Heart left ventricle (tissue), 16 donors: ENCODE results near the gene IL34. TPM values are rescaled to one million over a fixed set of nuclear protein-coding genes. Genes with fewer than 3 reads are reported as not detected.

ENCODE experiments used
- ATAC-seq, 4 donors: fragments of 200-7000 bp; cut with Tn5 transposase; one replicate each; pipeline ENCODE4 v1.9.1; 2020 to 2022; ENCODE audit warnings: moderate library complexity in 4 of 4, mild to moderate bottlenecking in 3 of 4, moderate number of reproducible peaks in 1 of 4
- DNase-seq, 5 donors: peaks; one replicate each; pipeline ENCODE4 v3.0.0-alpha.2; 2020
- H3K27ac ChIP-seq, 12 donors: fragments of 200-600 bp; sonication (generic) in 4 of 12; one replicate each; pipeline versions ENCODE4 v1.5.0 to v1.8.0; 2016 to 2022; ENCODE audit warnings: mild to moderate bottlenecking in 2 of 12
- H3K27me3 ChIP-seq, 9 donors: fragments of 200-600 bp; sonication (generic) in 2 of 9; one replicate each; pipeline versions ENCODE4 v1.5.1 to v1.8.0; 2016 to 2022; ENCODE audit warnings: mild to moderate bottlenecking in 3 of 9
- H3K36me3 ChIP-seq, 9 donors: fragments of 200-600 bp; sonication (generic) in 2 of 9; one replicate each; pipeline versions ENCODE4 v1.5.0 to v1.8.0; 2018 to 2022; ENCODE audit warnings: mild to moderate bottlenecking in 2 of 9
- H3K4me1 ChIP-seq, 12 donors: fragments of 200-600 bp; sonication (generic) in 4 of 12; one replicate each; pipeline versions ENCODE4 v1.5.0 to v1.8.0; 2016 to 2022; ENCODE audit warnings: mild to moderate bottlenecking in 3 of 12
- H3K4me3 ChIP-seq, 12 donors: fragments of 200-600 bp; sonication (generic) in 4 of 12; one replicate each; pipeline versions ENCODE4 v1.5.0 to v1.8.0; 2017 to 2022; ENCODE audit warnings: mild to moderate bottlenecking in 9 of 12, moderate library complexity in 4 of 12
- H3K9me3 ChIP-seq, 12 donors: fragments of 200-600 bp; sonication (generic) in 4 of 12; one replicate each; pipeline versions ENCODE4 v1.5.0 to v1.8.0; 2016 to 2022; ENCODE audit warnings: mild to moderate bottlenecking in 1 of 12
- POLR2A ChIP-seq, 2 donors: fragments of 450-650 bp; IDR thresholded peaks; one replicate each; pipeline ENCODE4 v1.6.1; 2017; ENCODE audit warnings: antibody characterized with exemption in 2 of 2, mild to moderate bottlenecking in 2 of 2, moderate library complexity in 2 of 2
- whole genome bisulfite sequencing, 4 donors: extraction: QIAGEN DNeasy Blood & Tissue Kit in 2 of 4; methylation state at CpG; one replicate each; pipeline versions ENCODE4 v1.1.5 to v1.1.7; 2013 to 2018; 5-methylcytosine and 5-hydroxymethylcytosine counted together
- intact Hi-C, 10 donors: fragments of 100-400 bp; cut with DNase I; formaldehyde crosslinking; loops; one replicate each; pipeline versions ENCODE4 v1.11.1 to v1.14.2; 2022
- polyA plus RNA-seq, 2 donors: library from polyadenylated mRNA; stranded (reverse); fragments of 200-250 nt; gene quantifications; one replicate each; pipeline ENCODE4 v1.2.3, GENCODE V29; 2013
- total RNA-seq, 9 donors: library from RNA; depleted of rRNA in 2 of 9; stranded (reverse); fragments of >200 nt in 2 of 9; fragmentation: NEBNext Ultra II Directional in 3 of 9; extraction: Animal tissue kit (Norgen Biotek cat#: 25700) in 3 of 9; gene quantifications; one replicate each; pipeline versions ENCODE4 v1.1.0 to v1.2.4, GENCODE V29; 2016 to 2023
- TF ChIP-seq, protein P1 (sequence below), 12 donors: fragments of 200-600 bp; sonication (generic) in 4 of 12; IDR thresholded peaks; one replicate each; pipeline versions ENCODE4 v1.5.0 to v1.8.0; 2018 to 2022; ENCODE audit warnings: antibody characterized with exemption in 12 of 12, mild to moderate bottlenecking in 5 of 12
- donor health status: ischemic (EF 13 %, LVEDD 7.1; RV severe dilation, severe dysfunction).
- donor health status: healthy with polysubstance abuse.
- donor health status: DM: no; HTN: yes; CAD: no.
- donor health status: DM: no; HTN: no; CAD: no.
- donor health status: ischemic (EF 25% LVEDD 6.9; RV normal size, moderate dysfunction).
- donor health status: ischemic (EF 25% LVEDD 5.7; RV mildly dilated, moderate dysfunction).
- donor health status: healthy.
- donor health status: DM: yes; HTN: yes; CAD: no.
- donor health status: ischemic (EF 35%, LVEDD 5.7; RV mildly dilated, moderate dysfunction).
- donor health status: nonischemic (EF 11% LVEDD 7.7; RV severe dilation, severe dysfunction).
- donor health status: DM: yes; HTN: yes; CAD: no.
- donor health status: PGD.
- donor health status: ischemic (EF 29% LVEDD 5.4; RV normal size, mild dysfunction).
- donor health status: nonischemic (EF 23%, LVEDD 6.1; RV moderate dilation, normal function).

The IL34 gene
- total and polyA plus RNA-seq, 11 donors = 0.49 to 6.5 (median 2.5) TPM

DNA sequence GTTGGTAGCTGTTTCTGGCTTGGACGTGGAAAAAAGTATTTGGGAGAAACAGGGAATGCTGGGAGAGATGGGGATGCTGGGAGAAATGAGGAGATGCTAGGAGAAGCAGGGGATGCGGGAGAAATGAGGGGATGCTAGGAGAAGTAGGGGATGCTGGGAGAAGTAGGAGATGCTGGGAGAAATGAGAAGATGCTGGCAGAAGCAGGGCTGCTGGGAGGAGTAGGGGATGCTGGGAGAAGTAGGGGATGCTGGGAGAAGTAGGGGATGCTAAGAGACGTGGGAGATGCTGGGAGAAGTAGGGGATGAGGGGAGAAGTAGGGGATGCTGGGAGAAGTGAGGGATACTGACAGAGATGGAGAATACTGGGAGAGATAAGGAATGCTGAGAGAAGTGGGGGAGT, 45.6 kb upstream of the IL34 start:
- peaks cover 0 to 4% (median 0%) of the 10 kb centered on the region in 12 donors for H3K4me1 ChIP-seq
- TF ChIP-seq, protein P1, sequence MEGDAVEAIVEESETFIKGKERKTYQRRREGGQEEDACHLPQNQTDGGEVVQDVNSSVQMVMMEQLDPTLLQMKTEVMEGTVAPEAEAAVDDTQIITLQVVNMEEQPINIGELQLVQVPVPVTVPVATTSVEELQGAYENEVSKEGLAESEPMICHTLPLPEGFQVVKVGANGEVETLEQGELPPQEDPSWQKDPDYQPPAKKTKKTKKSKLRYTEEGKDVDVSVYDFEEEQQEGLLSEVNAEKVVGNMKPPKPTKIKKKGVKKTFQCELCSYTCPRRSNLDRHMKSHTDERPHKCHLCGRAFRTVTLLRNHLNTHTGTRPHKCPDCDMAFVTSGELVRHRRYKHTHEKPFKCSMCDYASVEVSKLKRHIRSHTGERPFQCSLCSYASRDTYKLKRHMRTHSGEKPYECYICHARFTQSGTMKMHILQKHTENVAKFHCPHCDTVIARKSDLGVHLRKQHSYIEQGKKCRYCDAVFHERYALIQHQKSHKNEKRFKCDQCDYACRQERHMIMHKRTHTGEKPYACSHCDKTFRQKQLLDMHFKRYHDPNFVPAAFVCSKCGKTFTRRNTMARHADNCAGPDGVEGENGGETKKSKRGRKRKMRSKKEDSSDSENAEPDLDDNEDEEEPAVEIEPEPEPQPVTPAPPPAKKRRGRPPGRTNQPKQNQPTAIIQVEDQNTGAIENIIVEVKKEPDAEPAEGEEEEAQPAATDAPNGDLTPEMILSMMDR (IDR thresholded peaks at IDR 0.05) = no peak
- DNase-seq (no peak), ATAC-seq (no peak)
- no peaks in the 10 kb centered on the region for H3K9me3 ChIP-seq
- H3K36me3 ChIP-seq = no peaks in the 10 kb centered on the region
- H3K27ac ChIP-seq = no peak overlapping the region
- intact Hi-C loops = no loop called here
- H3K4me3 ChIP-seq = no peak overlapping the region
- WGBS, 4 donors = 87 to 92% (median 89%) methylated on average over 3 of the region's 3 CpGs
- no peaks in the 10 kb centered on the region for H3K27me3 ChIP-seq

DNA sequence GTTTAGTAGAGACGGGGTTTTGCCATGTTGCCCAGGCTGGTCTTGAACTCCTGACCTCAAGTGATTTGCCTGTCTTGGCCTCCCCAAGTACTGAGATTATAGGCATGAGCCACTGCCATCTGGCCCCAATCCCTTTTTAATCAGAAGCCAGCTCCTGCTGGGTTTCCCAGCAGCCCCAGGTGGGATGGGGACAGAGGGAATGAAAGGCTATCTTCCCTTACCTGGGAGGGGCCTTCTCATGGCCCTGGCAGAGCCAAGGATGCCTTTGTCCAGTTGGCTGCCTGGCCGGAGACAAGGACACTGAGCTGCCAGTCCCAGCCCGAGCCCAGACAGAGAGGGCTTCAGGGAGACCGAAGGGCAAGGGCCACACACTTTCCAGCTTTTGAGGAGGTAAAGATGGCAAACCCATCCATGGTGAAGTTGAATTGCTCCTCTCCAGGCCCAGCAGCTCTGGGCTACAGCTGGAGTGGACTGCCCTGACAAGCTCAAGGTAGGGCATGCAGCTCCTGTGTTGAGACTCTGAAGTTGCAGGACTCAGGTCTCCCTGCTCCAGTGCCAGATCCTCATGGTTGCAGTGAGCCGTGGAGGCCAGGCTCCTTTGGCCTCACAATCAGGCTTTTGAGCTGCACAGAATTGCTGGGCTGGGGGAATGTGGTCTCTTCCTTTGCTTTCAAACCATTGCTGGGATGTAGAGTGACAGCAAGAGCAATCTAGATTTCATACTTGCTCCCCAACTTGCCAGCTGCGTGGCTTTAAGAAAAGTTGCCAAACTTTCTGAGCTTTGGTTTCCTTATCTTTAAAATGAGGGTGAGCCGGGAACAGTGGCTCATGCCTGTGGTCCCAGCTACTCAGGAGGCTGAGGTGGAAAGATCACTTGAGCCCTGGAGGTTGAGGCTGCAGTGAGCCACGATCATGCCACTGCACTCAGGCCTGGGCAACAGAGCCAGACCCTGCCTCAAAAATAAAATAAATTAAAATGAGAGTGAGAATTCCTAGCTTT, 44.5 kb upstream of the IL34 start:
- Histone ChIP-seq H3K4me3 (no peak overlapping the region), H3K9me3 (no peaks in the 10 kb centered on the region), H3K27ac (no peak overlapping the region), H3K36me3 (no peaks in the 10 kb centered on the region), H3K27me3 (no peaks in the 10 kb centered on the region), H3K4me1 (peaks cover 0 to 4% (median 0%) of the 10 kb centered on the region in 12 donors)
- TF ChIP-seq, protein P1 (IDR thresholded peaks at IDR 0.05) = no peak
- TF ChIP-seq POLR2A (IDR thresholded peaks at IDR 0.05) = no peak
- intact Hi-C loops = no loop called here
- no peak for ATAC-seq
- peak in 1 of 5 donors; percentile 38 for DNase-seq
- WGBS, 4 donors = 67 to 82% (median 79%) methylated on average over 6 to 8 of the region's 8 CpGs

DNA sequence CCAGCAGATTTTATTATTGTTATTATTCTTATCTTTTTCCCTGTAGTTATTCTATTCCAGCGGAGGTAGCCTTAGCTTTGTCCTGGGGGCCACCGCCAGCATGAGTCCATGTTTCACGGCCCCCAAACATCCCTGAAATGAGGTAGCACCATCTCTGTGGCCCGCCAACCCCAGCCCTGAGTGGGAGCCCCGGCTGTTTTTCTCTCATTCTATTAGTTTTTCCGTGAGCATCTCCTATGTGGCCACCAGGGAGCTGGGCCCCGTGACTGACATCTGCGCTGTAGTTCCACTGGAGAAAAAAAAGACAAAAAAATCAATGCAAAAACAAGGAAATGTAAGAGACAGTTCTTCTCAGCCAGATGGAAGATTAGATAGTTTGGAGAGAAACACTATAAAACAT, 43.5 kb upstream of the IL34 start:
- intact Hi-C loops = no loop called here
- DNase-seq (peak in 1 of 5 donors; percentile 40), ATAC-seq (no peak)
- Histone ChIP-seq H3K27ac (peak overlapping the region in 1 of 12 donors; percentile 42), H3K27me3 (no peaks in the 10 kb centered on the region), H3K36me3 (no peaks in the 10 kb centered on the region), H3K4me1 (peaks cover 0 to under 1% (median 0%) of the 10 kb centered on the region in 12 donors), H3K4me3 (no peak overlapping the region), H3K9me3 (no peaks in the 10 kb centered on the region)
- WGBS, 4 donors = 72 to 88% (median 80%) methylated on average over 8 of the region's 8 CpGs
- no peak for TF ChIP-seq POLR2A (IDR thresholded peaks at IDR 0.05)
- TF ChIP-seq, protein P1 (IDR thresholded peaks at IDR 0.05) = no peak

DNA sequence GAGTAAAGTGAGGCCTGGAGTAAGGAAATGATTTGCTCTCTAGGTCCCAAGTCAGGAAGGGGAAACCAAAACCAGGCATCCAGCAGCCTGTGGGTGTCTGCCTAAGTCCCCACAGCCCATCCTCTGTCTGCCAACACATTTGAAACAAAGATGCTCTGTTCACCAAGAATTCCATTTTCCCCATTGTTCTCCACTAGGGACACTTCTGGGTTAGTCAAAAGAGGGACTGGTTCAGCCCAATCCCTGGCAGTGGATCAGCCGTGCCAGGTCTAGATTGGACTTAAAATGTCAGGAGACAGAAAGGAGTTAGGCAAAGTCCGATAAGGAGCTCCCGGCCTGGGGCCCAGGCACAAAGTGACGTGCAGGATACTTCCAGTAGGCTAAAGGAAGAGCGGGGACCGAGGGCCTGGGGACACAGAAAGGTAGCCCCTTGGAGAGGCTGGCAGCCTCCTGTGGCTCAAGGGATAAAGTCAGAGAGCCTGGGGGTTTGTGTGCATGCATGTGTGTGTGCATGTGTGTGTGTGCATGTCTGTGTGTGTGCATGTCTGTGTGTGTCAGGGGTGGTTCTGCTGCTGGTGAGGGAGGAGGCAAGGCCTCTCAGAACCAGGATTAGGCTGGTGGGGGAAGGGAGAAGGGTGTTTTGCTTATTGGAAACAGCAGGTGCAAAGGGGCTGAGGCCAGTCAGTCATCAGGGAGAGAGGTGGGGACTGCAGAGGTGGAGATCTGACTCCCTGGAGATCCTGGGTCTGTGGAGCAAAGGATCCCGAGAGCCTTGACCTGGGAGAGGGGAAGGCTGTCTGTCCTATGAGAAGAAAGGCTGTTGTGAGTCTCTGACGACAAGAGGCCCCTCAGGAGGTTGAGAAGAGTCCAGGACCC, 41.7 kb upstream of the IL34 start:
- Histone ChIP-seq H3K4me1 (peaks cover 0 to under 1% (median 0%) of the 10 kb centered on the region in 12 donors), H3K9me3 (no peaks in the 10 kb centered on the region), H3K27me3 (no peaks in the 10 kb centered on the region), H3K27ac (no peak overlapping the region), H3K36me3 (no peaks in the 10 kb centered on the region), H3K4me3 (no peak overlapping the region)
- TF ChIP-seq, protein P1 (IDR thresholded peaks at IDR 0.05) = no peak
- no peak for TF ChIP-seq POLR2A (IDR thresholded peaks at IDR 0.05)
- 78 to 91% (median 82%) methylated on average over 8 of the region's 8 CpGs for WGBS, 4 donors
- intact Hi-C loops = no loop called here
- ATAC-seq = no peak
- DNase-seq = peak in 1 of 5 donors; percentile 31
